ENCODE measurements around the gene EHD2.
A peak's percentile ranks its signal among the peaks of the same experiment; 100 is the strongest.
"Not testable (repeated sequence)": the region's sequence is repeated elsewhere in the genome, so short reads cannot be mapped to it uniquely, and the experiment has no call there.

EHD2 gene

DNA sequence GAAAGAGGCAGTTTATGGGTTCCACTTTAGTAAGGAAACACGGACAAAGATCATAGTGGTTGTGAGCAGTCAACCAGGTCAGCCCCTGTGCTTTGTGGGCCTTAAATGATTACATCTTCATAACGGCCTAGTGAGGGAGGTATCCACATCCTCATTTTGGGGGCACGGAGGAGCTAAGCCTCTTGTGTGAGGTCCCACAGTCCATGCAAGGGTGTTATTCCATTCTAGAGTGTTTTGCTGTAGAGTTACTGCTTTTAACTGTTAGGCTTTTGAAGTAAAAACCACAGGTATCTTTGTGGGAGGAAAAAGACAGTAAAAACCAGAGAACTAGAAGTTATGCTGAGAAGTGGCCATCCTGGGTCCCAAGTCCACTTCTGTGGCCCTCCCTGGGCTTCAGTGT, 36.1 kb downstream of the EHD2 start:
- no peak for DNase-seq (ENCODE audit: low spot score)

- no peak for DNase-seq (ENCODE audit: low spot score)
These were observed 37.5 kb downstream of the EHD2 start for GRCh38 chr19:47750752-47751151.

- no peak for DNase-seq (ENCODE audit: low spot score)
These were observed 39.4 kb downstream of the EHD2 start for GRCh38 chr19:47752440-47753211.

- DNase-seq (ENCODE audit: low spot score) = no peak
These were observed 41.2 kb downstream of the EHD2 start for GRCh38 chr19:47754206-47755064.

- DNase-seq (ENCODE audit: low spot score) = no peak
These were observed 42.0 kb downstream of the EHD2 start for GRCh38 chr19:47755065-47755761.

- DNase-seq (ENCODE audit: low spot score) = no peak
These were observed 42.8 kb downstream of the EHD2 start for GRCh38 chr19:47755762-47756626.

DNA sequence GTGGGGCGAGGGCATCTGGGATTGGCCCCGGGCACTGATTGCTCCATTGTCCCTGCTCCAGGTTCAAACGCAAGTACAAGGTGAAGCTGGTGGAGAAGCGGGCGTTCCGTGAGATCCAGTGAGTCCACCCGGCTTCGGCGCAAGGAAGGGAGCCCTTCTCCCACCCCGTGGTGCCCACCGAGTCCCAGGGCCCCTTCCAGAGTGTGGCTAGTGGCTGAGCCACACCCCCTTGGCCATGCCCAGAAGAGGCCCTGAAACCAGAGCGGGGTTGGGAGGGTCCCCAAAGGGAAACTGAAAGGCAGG, 43.4 kb downstream of the EHD2 start:
- DNase-seq (ENCODE audit: low spot score) = no peak

DNA sequence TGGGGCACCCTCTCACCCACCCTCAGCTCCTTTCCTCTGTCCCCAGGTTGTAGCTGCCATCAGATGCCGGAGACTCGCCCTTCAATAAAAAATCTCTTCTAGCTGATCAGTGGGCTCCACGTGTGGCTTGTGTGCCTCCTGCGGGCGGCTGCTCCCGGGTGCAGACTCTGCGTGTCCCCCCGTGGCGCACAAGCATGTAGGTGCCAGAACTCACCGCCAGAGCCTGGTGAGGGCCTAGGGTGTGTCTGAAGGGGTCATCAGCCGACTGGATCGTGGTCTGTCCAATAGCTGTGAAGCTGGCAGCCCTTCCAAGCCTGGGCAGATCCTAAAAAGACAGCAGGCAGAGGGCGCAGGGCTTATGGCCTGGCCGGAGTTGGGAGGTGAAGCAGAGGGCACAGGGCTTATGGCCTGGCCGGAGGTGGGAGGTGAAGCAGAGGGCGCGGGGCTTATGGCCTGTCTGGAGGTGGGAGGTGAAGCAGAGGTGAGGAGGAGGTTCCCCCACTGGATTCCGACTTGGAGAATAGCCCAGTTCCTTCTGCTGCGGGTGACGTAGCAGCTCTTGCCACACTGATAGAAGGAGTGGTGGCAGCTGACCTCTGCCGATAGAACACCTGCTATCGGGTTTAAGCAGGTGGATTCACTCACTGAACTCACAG, 43.9 kb downstream of the EHD2 start:
- DNase-seq (ENCODE audit: low spot score) = no peak

- no peak for DNase-seq (ENCODE audit: low spot score)
These were observed 44.6 kb downstream of the EHD2 start for GRCh38 chr19:47757617-47758442.

GRCh38 chr19:47758443-47758804, 45.2 kb downstream of the EHD2 start:
- DNase-seq (ENCODE audit: low spot score) = no peak

- no peak for DNase-seq (ENCODE audit: low spot score)
These were observed 47.4 kb downstream of the EHD2 start for GRCh38 chr19:47760632-47760999.

DNA sequence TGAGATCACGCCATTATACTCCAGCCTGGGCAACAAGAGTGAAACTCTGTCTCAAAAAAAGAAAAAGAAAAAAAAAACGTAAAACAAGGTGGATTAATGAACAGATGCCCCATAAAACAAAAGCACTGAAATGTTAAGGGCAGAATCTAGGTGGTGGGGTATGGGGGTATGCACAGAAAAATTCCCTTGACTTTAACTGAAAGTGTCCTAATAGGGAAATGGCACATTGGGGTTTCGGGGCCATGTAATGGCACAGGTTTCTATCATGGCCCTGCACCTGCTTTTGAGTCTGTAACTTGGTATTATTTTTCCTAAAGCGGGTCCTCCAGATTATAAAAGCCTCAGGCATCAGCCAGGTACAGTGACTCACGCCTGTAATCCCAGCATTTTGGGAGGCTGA, 48.3 kb downstream of the EHD2 start:
- DNase-seq (ENCODE audit: low spot score) = no peak

GRCh38 chr19:47762151-47762550, 48.9 kb downstream of the EHD2 start:
- no peak for DNase-seq (ENCODE audit: low spot score)

DNA sequence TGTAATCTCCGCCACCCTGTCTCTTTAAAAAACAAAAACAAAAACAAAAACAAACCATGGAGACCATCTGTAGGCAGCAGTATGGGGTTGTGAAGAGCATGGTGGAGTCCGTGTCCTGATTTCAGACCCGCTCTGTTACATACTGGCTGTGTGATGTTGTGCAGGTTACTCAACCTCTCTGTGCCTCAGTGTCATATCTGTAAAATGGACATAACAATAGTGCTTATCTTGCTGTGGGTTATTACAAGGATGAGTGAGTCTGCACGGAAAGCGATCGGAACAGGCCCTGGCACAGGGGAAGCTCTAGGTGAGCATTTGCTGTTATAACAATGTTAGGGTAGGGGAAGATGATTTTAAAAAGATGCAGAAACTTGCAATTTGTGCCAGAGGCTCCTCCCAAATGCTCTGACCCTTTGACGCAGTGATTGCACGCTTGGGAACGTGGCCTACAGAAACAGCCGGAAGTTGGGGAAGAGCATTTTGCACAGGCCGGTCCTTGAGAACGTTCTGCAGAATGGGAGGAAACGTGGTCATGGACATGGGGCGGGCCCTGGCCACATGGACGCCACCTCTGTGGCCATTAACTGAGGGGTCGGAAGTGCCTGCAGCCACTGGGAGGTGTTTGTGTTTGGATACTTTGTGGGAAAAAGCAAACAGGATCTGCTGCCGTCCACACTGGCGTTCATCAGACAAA, 49.5 kb downstream of the EHD2 start:
- DNase-seq (ENCODE audit: low spot score) = no peak

DNA sequence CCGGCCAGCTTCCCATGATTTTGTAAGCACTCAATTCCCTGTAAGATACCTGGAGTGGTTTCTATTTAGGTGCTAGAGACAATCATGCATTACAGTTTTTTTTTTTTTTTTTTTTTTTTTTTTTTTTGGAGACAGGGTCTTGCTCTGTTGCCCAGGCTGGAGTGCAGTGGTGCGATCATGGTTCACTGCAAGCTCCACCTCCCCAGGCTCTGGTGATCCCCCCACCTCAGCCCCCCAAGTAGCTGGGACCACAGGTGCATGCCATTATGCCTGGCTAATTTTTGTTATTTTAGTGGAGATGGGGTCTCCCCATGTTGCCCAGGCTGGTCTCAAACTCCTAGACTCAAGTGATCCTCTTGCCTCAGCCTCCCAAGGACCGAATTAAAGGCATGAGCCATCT, 51.5 kb downstream of the EHD2 start:
- not testable (repeated sequence) for DNase-seq (ENCODE audit: low spot score)

DNA sequence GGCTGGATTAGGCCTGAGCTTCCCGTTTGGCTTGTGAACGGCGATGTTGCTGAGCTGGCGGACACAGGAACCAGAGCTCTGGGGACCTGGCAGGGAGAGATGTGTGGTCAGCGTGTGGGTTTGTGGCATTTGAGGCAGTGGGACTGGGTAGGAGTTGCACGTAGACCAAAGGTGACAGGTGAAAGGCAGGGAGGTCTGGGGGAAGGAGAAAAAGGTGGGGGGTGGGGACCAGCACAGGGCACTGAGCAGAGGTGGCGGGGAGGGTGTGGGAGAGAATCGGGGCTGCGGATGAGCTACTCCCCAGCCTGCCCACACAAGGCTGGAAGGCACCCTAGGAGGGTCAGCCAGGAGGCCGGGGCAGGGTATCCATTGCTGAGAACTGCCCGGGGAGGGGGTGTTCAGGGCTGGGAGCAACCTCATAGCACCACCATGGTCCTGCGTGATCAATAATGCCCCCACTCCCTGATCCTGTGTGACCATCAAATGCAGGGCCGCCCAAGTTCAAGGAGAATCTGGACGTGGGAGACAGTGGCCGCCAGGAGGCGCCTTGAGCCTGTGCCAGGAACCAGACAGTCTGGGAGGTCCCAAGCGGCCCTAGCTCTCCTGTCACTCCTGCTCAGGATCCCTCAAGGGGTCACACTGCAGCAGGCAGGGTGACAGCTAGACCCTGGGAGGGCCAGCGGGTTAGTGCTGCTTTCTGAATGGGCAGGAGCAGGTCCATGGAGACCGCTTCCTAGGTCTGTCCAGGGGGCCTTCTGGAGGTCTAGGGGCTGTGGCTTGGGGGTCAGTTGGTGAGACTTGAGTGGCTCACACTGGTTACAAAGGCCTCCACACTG, 52.5 kb downstream of the EHD2 start:
- DNase-seq (ENCODE audit: low spot score) = peak; percentile 70

GRCh38 chr19:47766359-47766620, 53.1 kb downstream of the EHD2 start:
- no peak for DNase-seq (ENCODE audit: low spot score)

- DNase-seq (ENCODE audit: low spot score) = no peak
These were observed 53.4 kb downstream of the EHD2 start for GRCh38 chr19:47766670-47767069.

GRCh38 chr19:47767349-47767748, 54.1 kb downstream of the EHD2 start:
- DNase-seq (ENCODE audit: low spot score) = no peak

Data from NAMALWA (cell line).